GM11168 (cell line): ENCODE results near the gene SLC11A1.

Experiments used
- in situ Hi-C: fragments of 300-500 bp; cut with MboI; formaldehyde crosslinking; loops from one replicate; pipeline ENCODE4 v1.12.0; 2022; ENCODE audit warnings: low sequenced_read_pairs; ENCODE audit not compliant: unreplicated experiment

SLC11A1 gene

GRCh38 chr2:218429911-218430692 lies 48.0 kb downstream of the SLC11A1 start:
- in situ Hi-C loops = no loop called here

- in situ Hi-C loops = no loop called here
Observed at GRCh38 chr2:218430721-218431120, 48.6 kb downstream of the SLC11A1 start.

- in situ Hi-C loops = no loop called here
Observed at GRCh38 chr2:218431878-218432277, 49.8 kb downstream of the SLC11A1 start.

GRCh38 chr2:218432676-218433365 lies 50.7 kb downstream of the SLC11A1 start:
- in situ Hi-C loops = no loop called here

DNA sequence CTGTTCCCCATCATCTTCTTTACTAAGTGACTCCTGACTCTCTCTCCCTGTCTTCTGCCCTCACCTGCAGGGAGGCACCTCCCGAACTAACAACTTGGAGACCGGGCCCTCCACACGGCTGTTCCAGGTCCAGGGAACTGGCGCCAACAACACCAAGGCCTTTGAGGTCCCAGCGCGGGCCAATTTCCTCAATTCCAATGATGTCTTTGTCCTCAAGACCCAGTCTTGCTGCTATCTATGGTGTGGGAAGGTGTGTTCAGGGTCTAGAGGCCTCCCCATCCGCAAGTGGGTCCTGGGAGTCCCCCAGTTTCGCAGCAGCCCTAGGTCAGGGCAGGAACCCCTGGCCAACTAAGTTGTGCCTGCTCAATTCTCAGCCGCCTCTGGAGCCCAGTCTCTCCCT lies 52.4 kb downstream of the SLC11A1 start:
- in situ Hi-C loops = no loop called here

- in situ Hi-C loops = no loop called here
Observed at GRCh38 chr2:218435003-218435982, 53.2 kb downstream of the SLC11A1 start.

- in situ Hi-C loops = no loop called here
Observed at GRCh38 chr2:218436992-218437391, 54.9 kb downstream of the SLC11A1 start.

GRCh38 chr2:218437969-218438368 lies 55.9 kb downstream of the SLC11A1 start:
- in situ Hi-C loops = no loop called here

GRCh38 chr2:218438596-218438995 lies 56.5 kb downstream of the SLC11A1 start:
- in situ Hi-C loops = no loop called here

- in situ Hi-C loops = no loop called here
Observed at GRCh38 chr2:218444692-218445357, 62.8 kb downstream of the SLC11A1 start.

GRCh38 chr2:218445602-218446001 lies 63.5 kb downstream of the SLC11A1 start:
- in situ Hi-C loops = no loop called here
